ENCODE data around the gene ZC3H7A.

Gene ZC3H7A

GRCh38 chr16:11705311-11706025, 91.6 kb downstream of the ZC3H7A start:
- no peak for DNase-seq (ENCODE audit: low spot score)
